RWPE2 (cell line): ENCODE data around the gene MUC2.
A peak's percentile ranks its signal among the peaks of the same experiment; 100 is the strongest.

ENCODE experiments used
- ATAC-seq: fragments of 200-7000 bp; cut with Tn5 transposase; 3 replicates; pipeline ENCODE4 v1.9.1; 2021; ENCODE audit warnings: low read depth
- DNase-seq: peaks from one replicate; pipeline ENCODE4 v3.0.0-alpha.2; 2020; ENCODE audit warnings: low spot score
- H3K27ac ChIP-seq: fragments of 450-650 bp; 2 replicates; pipeline ENCODE4 v1.5.1; 2017; ENCODE audit warnings: mild to moderate bottlenecking; ENCODE audit not compliant: poor library complexity, severe bottlenecking
- H3K27me3 ChIP-seq: fragments of 250-450 bp; sonication (Bioruptor Pico); 2 replicates; pipeline ENCODE4 v1.5.1; 2021; ENCODE audit warnings: mild to moderate bottlenecking, moderate library complexity; ENCODE audit not compliant: insufficient read depth, poor library complexity, severe bottlenecking
- H3K36me3 ChIP-seq: fragments of 250-450 bp; sonication (Bioruptor Pico); 2 replicates; pipeline ENCODE4 v1.5.1; 2020; ENCODE audit warnings: low read depth, mild to moderate bottlenecking, moderate library complexity
- H3K4me1 ChIP-seq: fragments of 250-450 bp; sonication (Bioruptor Pico); 2 replicates; pipeline ENCODE4 v1.5.1; 2021; ENCODE audit warnings: mild to moderate bottlenecking, moderate library complexity; ENCODE audit not compliant: insufficient read depth, poor library complexity, severe bottlenecking
- H3K4me3 ChIP-seq: fragments of 250-450 bp; sonication (Bioruptor Pico); 2 replicates; pipeline ENCODE4 v1.5.1; 2021; ENCODE audit warnings: mild to moderate bottlenecking, moderate library complexity; ENCODE audit not compliant: severe bottlenecking
- H3K9me3 ChIP-seq: fragments of 250-450 bp; sonication (Bioruptor Pico); 2 replicates; pipeline ENCODE4 v1.5.1; 2021; ENCODE audit warnings: mild to moderate bottlenecking, moderate library complexity; ENCODE audit not compliant: severe bottlenecking
- TF ChIP-seq, protein P1 (sequence below): fragments of 450-650 bp; IDR thresholded peaks from one replicate; pipeline ENCODE4 v1.5.1; 2017; ENCODE audit warnings: mild to moderate bottlenecking, moderate library complexity; ENCODE audit not compliant: poor library complexity, severe bottlenecking

The MUC2 gene

DNA sequence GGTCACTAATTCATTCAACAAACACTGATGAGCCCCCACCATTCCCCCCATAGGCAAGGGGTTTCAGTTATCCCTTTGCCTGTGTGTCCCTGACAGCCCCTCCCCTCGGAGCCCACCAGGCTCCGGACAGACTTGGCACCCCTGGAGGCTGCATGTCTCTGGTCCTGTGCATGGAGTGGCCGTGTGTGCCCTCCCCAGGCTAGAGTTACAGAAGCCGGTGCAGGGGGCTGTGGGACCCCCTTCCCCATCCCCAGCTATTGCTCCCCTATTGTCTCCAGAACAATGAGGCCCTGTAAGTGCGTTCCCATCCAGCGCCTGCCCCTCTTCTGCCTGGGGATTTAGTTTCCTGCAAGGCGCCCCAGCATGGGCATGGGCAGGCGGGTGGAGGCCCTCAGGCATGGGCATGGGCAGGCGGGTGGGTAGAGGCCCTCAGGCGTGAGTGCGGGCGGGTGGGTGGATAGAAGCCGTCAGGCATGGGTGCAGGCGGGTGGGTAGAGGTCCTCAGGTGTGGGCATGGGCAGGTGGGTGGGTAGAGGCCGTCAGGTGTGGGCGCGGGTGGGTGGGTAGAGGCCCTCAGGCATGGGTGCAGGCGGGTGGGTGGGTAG lies 1.5 kb downstream of the MUC2 start:
- Histone ChIP-seq H3K4me3 (no peak overlapping the region), H3K36me3 (no peaks in the 10 kb centered on the region), H3K27ac (no peak overlapping the region), H3K4me1 (peaks cover 16% of the 10 kb centered on the region), H3K27me3 (no peaks in the 10 kb centered on the region), H3K9me3 (no peaks in the 10 kb centered on the region)
- ATAC-seq (no peak), DNase-seq (peak; percentile 63)
- TF ChIP-seq, protein P1, sequence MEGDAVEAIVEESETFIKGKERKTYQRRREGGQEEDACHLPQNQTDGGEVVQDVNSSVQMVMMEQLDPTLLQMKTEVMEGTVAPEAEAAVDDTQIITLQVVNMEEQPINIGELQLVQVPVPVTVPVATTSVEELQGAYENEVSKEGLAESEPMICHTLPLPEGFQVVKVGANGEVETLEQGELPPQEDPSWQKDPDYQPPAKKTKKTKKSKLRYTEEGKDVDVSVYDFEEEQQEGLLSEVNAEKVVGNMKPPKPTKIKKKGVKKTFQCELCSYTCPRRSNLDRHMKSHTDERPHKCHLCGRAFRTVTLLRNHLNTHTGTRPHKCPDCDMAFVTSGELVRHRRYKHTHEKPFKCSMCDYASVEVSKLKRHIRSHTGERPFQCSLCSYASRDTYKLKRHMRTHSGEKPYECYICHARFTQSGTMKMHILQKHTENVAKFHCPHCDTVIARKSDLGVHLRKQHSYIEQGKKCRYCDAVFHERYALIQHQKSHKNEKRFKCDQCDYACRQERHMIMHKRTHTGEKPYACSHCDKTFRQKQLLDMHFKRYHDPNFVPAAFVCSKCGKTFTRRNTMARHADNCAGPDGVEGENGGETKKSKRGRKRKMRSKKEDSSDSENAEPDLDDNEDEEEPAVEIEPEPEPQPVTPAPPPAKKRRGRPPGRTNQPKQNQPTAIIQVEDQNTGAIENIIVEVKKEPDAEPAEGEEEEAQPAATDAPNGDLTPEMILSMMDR = no peak

DNA sequence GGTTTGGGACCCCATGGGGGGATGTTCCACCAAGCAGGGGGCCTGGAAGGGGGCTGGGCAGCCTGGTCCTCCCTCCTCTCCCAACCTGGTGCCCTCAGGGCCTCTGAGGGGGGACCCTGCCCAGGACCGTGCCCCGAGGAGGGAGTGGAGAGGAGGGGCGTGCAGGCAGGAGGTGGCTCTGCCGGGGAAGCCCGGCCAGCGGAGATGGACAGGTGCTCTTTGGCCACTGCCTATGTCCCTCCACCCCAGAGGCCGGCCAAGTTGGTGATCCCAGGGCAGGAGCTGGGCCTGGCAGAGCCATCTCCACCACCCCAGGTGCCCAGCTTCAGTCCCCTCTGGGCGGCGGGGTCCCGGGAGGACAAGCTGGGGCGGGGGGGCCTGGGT lies 2.4 kb downstream of the MUC2 start:
- H3K27ac ChIP-seq = no peak overlapping the region
- H3K36me3 ChIP-seq = no peaks in the 10 kb centered on the region
- no peaks in the 10 kb centered on the region for H3K27me3 ChIP-seq
- no peak overlapping the region for H3K4me3 ChIP-seq
- H3K4me1 ChIP-seq = peaks cover 16% of the 10 kb centered on the region
- ATAC-seq = no peak
- TF ChIP-seq, protein P1 = no peak
- DNase-seq = no peak
- H3K9me3 ChIP-seq = no peaks in the 10 kb centered on the region

DNA sequence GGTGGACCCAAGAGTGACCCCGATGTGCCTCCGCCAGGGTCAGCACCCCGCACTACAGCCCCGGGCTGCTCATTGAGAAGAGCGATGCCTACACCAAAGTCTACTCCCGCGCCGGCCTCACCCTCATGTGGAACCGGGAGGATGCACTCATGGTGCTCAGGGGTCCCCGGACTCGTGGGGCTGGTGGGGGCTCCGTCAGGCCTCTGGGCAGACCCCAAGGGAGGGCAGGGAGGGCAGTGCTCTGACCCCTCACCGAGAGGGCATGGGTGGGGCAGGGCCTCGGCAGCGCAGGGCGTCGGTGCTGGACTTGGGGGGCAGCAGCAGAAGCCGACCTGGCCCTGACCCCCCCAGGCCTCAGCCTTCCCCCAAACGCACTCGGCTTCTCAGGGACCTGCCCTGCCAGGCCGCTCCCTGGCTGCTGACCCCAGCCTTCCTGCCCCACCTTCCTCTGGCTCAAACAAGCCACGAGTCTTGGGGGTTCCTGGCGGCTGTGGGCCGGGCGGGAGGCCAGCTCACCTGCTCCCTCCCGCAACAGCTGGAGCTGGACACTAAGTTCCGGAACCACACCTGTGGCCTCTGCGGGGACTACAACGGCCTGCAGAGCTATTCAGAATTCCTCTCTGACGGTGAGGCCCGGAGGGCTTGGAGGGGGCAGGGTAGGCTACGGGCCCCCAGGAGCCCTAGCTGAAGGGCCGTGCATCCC lies 2.9 kb downstream of the MUC2 start:
- no peak overlapping the region for H3K4me3 ChIP-seq
- no peaks in the 10 kb centered on the region for H3K36me3 ChIP-seq
- peaks cover 15% of the 10 kb centered on the region for H3K4me1 ChIP-seq
- no peak overlapping the region for H3K27ac ChIP-seq
- no peaks in the 10 kb centered on the region for H3K9me3 ChIP-seq
- TF ChIP-seq, protein P1 = no peak
- ATAC-seq (no peak), DNase-seq (peak; percentile 65)
- no peaks in the 10 kb centered on the region for H3K27me3 ChIP-seq

DNA sequence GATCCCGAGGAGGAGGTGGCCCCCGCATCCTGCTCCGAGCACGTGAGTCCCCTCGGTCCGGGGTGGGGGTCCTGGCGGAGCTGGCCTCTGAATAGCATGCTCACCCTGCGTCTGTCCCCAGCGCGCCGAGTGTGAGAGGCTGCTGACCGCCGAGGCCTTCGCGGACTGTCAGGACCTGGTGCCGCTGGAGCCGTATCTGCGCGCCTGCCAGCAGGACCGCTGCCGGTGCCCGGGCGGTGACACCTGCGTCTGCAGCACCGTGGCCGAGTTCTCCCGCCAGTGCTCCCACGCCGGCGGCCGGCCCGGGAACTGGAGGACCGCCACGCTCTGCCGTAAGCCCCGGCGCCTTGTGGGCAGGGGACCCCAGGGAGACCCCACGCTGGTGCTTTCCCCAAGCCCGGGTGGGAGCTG lies 3.5 kb downstream of the MUC2 start:
- no peak overlapping the region for H3K4me3 ChIP-seq
- peak; percentile 62 for DNase-seq
- H3K27ac ChIP-seq = no peak overlapping the region
- H3K36me3 ChIP-seq = no peaks in the 10 kb centered on the region
- H3K9me3 ChIP-seq = no peaks in the 10 kb centered on the region
- no peak for ATAC-seq
- H3K4me1 ChIP-seq = peaks cover 8% of the 10 kb centered on the region
- no peaks in the 10 kb centered on the region for H3K27me3 ChIP-seq
- TF ChIP-seq, protein P1 = no peak
